GM21390 (cell line): ENCODE results near the gene ACOXL.

Source experiments
- ATAC-seq: cut with Tn5 transposase; IDR thresholded peaks from one replicate; pipeline ENCODE4 v1.9.1; 2021; ENCODE audit not compliant: unreplicated experiment

Gene ACOXL

GRCh38 chr2:110904779-110905148 is 172.4 kb downstream of the ACOXL start:
- ATAC-seq: no peak

GRCh38 chr2:110905217-110905616 is 172.8 kb downstream of the ACOXL start:
- ATAC-seq: no peak

- no peak for ATAC-seq
Observed at GRCh38 chr2:110906613-110907298, 174.4 kb downstream of the ACOXL start.

GRCh38 chr2:110909501-110909900 is 177.1 kb downstream of the ACOXL start:
- no peak for ATAC-seq

- no peak for ATAC-seq
Observed at GRCh38 chr2:110910423-110910822, 178.1 kb downstream of the ACOXL start.

GRCh38 chr2:110919738-110920137 is 187.4 kb downstream of the ACOXL start:
- ATAC-seq: no peak

- no peak for ATAC-seq
Observed at GRCh38 chr2:110925479-110925878, 193.1 kb downstream of the ACOXL start.

GRCh38 chr2:110927526-110927925 is 195.2 kb downstream of the ACOXL start:
- no peak for ATAC-seq

- no peak for ATAC-seq
Observed at GRCh38 chr2:110929528-110929927, 197.2 kb downstream of the ACOXL start.

- no peak for ATAC-seq
Observed at GRCh38 chr2:110931648-110932047, 199.3 kb downstream of the ACOXL start.

GRCh38 chr2:110933420-110933819 is 201.0 kb downstream of the ACOXL start:
- no peak for ATAC-seq

GRCh38 chr2:110934948-110935347 is 202.6 kb downstream of the ACOXL start:
- no peak for ATAC-seq

- ATAC-seq: no peak
Observed at GRCh38 chr2:110940376-110940910, 208.1 kb downstream of the ACOXL start.

GRCh38 chr2:110941226-110941625 is 208.9 kb downstream of the ACOXL start:
- ATAC-seq: no peak

- ATAC-seq: no peak
Observed at GRCh38 chr2:110943070-110943634, 210.8 kb downstream of the ACOXL start.

- no peak for ATAC-seq
Observed at GRCh38 chr2:110946902-110947301, 214.5 kb downstream of the ACOXL start.

GRCh38 chr2:110948027-110948674 is 215.8 kb downstream of the ACOXL start:
- no peak for ATAC-seq

- ATAC-seq: no peak
Observed at GRCh38 chr2:110950281-110950680, 217.9 kb downstream of the ACOXL start.

GRCh38 chr2:110955045-110955444 is 222.7 kb downstream of the ACOXL start:
- no peak for ATAC-seq

- ATAC-seq: no peak
Observed at GRCh38 chr2:110955556-110955955, 223.2 kb downstream of the ACOXL start.

- ATAC-seq: no peak
Observed at GRCh38 chr2:110957293-110957692, 224.9 kb downstream of the ACOXL start.
